ENCODE results near the gene PLEKHB1.

The PLEKHB1 gene

DNA sequence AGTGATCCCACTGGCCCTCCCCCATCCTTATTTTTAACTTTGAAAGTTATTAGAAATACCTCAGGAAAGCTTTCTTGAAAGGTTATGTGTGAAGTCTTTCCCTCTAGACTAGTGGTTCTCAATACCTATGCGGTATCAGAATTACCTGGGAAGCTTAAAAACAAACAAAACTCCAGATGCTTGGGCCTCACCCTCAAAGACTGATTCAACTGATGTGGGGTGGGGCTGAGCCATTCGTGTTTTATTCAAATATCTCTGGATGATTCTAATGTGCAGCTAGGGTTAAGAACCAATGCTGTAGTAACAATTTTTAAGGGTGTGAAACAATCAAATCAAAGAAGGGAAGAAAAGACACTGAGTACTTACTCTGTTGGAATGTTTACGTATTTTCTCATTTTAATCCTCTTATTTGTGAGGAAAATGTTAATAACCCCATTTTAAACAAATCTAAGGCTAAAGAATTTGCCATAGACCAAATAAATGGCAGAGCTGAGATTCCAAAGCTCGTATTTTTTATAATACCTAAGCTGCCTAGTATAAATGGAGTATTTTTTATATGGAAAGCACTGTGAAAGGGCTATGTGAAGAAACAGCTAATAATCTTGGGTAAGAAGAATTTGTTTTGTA is 47.6 kb downstream of the PLEKHB1 start:
- no peak for DNase-seq

DNA sequence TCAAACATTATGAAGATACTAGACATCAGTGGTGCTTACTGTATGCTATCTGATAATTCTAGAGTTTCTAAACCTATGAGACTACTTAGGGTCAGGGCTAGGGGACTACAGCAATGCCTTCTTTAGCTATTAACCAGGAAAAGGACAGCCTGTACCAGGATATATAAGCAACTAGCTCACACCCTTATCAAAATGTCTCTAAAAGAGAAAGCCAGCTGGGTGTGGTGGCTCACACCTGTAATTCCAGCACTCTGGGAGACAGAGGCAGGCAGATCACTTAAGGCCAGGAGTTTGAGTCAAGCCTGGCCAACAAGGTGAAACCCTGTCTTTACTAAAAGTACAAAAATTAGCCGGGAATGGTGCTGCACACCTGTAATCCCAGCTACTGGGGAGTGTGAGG is 58.7 kb downstream of the PLEKHB1 start:
- no peak for DNase-seq

DNA sequence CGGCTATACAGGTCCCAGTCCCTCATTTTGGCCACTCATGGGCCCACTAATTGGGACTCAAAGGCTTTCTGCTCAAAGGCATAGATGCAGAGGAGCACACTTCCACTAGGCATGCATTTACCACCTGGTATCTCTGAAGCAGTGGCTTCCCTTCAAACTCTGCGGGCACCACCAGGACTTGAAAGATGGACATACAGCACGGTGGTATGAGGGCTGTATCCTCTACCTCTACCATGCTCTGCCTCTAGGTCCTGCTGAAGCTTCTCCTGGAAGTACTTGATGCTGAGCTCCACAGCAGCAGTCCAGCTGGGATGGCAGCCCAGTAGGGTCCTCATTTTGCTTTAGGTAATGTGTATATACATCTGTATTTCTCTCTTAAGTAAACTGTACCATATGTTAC is 64.6 kb downstream of the PLEKHB1 start:
- no peak for DNase-seq

Data from activated naive CD4-positive, alpha-beta T cell treated with anti-CD3 and anti-CD28 coated beads, Interleukin-2, amount 50 U/mL, for 16 hours (primary cell).